Stimulated activated CD4-positive, alpha-beta T cell treated with anti-CD3 and anti-CD28 coated beads, Interleukin-1b, Interleukin-23, amount 100 ng/mL, for 4 hours (primary cell): ENCODE data around the gene FRMD4B.

Source experiments
- DNase-seq, 2 donors: peaks; one replicate each; pipeline ENCODE4 v3.0.0-alpha.2; 2020; ENCODE audit warnings: low read depth in 2 of 2

Gene FRMD4B

DNA sequence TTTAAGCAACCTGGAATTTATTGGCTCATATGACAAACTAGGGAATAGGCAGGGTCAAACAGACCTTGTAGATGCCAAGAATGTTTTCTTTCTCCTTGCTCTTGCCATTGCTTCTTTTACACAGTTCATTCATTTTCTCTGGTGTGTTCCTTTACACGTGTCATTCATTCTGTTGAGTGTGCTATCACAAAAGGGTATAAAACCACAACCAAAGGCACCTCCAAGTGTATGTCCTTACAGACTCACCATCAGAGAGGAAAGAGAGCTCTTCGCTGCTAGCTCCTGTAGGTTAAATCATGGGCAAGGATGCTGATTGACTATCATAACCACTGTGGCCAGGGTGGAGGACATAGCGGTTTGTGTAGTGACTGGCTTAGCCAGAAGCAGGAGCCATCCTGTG is 19.2 kb upstream of the FRMD4B start:
- DNase-seq, result no peak

GRCh38 chr3:69403454-69403853 is 17.6 kb upstream of the FRMD4B start:
- no peak for DNase-seq

- no peak for DNase-seq
Observed at GRCh38 chr3:69400683-69401082, 14.8 kb upstream of the FRMD4B start.

DNA sequence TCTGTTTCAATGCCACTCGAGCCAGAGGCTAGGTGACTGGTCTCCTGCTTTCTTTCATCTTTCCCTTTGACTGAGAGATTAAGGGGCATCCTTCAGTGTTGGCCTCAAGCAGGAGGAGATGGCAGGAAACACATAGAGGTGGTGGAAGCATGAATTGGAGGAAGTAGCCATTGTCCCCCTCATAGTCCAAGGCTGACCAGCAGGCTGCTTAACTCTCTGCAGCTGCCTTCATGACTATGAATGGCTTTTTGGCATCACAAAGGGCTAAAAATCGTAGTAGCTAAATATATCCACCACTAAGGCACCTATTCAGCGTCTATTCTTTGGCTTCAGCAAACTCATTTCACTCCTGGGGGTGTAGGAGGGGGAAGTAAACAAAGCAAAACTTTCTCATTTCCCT is 7.0 kb upstream of the FRMD4B start:
- DNase-seq, result no peak

DNA sequence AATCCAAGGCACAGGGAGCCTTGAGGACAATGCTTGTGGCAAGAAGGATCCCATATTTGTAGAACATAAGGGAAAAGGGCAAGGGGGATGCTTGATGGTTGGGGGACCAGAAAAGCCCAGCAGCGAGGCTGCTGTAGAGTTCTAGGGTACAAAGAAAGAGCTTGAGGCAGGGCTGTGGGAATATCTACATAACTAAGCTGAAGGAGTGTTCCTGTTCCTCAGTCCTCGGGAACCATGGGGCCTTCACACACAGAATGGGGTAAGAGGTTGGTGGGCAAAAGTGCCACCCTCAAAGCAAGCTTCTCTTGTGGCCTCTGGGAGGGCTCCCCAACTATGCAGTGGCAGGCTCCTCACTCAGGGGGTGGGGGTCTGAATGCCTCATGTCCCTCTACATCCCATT is 6.5 kb upstream of the FRMD4B start:
- DNase-seq, result no peak

- DNase-seq, result no peak
Observed at GRCh38 chr3:69391554-69391953, 5.7 kb upstream of the FRMD4B start.

DNA sequence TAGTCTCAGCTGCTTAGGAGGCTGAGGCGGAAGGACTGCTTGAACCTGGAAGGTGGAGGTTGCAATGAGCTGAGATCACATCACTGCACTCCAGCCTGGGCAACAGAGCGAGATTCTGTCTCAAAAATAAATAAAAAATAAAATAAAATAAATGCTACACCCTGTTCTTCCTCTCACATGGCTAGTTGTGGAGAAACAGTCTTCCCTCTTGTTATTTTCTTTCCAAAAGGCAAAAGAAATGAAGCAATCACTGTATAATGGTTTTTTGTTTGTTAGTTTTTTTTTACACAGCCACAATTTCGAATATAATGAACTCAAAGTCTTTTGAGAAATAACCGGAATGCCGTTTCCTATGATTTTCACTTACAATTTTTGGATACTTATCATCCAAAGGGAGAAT is 4.9 kb upstream of the FRMD4B start:
- DNase-seq, result no peak

DNA sequence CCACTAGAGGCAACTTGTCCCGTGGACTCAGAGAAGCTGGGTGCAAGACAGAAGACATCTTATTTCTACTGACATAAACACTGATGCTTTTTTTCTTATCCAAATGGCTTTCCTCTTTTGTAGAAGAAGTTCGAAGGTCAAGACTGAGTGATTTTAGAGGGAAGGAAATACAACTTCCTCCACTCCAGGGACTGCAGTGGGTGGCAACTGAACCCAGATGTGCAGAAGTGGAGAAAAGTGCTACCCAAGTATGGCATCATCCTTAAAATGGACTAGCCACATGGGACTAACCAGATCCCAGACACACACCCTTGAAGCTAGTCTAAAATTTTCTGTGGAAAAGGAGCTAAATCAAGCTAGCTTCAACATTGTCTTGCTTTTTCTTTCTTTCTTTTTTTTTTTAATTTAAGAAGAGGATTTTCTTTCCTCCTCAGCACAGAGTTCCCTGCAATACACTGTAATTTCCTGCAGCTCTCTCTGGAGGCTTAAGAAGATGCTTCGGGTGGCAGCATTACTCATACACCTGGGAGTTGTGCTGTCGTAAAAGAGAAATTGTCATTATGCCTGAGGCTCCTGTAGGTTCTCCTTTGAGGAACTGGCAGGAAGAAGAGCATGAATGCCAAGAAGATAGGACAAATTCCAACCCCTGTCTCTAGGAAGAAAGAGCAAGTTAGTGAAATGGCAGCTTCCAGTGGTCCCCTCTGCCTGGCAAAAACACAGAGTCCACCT is 3.8 kb upstream of the FRMD4B start:
- DNase-seq, result no peak

DNA sequence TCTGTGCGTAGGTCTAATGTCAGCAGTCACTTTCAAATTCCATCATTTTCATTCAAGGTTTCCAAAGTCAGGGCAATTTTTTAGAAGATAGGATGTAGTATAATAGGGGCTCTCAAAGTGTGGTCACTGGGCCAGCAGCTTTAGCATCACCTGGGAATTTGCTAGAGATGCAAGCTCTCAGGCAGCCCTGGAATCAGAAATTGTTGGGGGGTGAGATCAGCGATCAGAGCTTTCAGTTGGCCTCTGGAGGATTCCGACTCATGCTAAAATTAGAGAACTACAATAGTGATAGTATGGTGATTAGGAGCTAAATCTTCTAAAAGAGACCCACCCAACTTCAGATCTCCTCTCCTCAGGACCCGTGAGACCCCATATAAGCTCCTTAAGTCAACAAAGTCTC is 2.4 kb upstream of the FRMD4B start:
- no peak for DNase-seq

DNA sequence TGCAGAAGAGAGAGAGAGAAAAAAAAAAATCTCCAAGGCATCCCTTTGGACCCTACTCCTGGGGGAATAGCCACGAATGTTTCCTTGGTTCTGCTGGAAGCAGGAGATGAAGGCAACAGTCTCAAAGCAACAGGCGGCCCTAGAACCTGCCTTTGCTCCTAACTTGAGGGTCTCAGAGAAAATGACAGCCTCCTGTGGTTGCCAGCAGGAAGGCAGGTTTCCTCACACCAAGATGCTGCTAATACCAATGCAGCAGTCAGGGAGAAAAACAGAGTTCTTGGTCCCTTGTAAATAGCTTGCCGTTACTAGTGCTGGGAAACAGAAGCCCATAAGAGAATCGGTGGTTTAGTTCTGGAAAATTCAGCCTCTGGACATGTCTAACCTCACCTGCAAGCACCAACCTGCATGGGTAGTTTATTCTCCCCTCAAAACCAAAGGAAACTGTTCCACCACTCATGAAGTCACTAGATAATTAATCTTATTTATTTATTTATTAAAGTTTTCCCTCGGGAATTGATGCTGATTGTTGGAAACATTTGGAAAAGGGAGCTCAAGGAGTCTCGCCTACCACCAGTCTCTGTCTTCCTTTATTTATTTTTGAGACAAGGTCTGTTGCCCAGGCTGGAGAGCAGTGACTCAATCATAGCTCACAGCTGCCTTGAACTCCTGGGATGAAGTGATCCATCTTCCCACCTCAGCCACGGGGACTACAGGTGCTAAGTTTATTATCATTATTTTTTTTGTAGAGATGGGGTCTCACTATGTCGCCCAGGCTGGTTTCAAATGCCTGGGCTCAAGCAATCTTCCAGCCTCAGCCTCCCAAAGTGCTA is 883 bp upstream of the FRMD4B start:
- no peak for DNase-seq

DNA sequence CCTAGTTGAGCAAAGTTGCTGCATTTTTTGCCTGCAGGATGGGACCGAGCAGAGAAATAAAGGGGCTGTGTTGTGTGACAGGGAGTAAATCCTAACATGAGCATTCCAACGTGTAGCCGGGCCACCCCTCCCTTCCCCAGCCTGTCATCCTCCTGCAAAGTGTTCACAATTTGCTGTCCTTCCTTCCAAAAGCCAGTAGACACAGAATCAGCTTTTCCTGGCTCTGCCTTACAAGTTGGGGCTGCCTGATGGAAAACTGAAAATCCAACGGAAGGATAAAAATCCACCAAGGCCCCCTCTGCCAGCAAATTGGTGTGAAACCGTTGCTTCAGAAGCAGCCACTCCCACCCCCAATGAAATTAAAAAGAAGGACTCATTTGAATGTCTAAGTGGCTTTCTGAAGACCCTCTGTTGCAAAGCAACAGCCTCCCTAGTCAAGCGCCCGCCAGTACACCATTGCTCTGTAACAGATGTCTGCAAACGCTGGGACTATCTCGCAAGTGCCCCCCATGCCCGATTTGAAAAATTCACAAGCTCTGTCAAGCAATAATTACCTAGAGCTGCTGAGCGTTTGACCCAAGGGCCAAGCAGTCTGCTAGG is 665 bp downstream of the FRMD4B start:
- no peak for DNase-seq

DNA sequence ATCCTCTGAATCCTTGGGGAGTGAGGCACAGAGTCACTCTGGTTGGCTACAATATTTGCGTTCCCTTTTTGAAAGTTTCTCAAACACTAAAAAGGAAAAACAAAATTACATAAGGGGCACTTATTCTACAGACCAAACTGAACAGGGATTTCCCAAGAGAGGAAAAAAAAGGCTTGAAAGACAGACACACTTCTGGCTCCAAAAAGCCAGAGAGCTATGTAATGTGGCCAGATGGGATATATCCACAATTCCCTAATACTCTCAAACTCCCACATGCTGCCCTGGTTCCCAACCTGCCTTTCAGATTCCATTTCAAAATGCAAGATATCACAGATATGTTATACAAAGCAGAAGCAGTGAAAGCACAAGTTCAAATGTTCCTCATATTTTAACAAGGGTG is 1.6 kb downstream of the FRMD4B start:
- no peak for DNase-seq

- DNase-seq, result no peak
Observed at GRCh38 chr3:69379661-69380060, 6.2 kb downstream of the FRMD4B start.

- no peak for DNase-seq
Observed at GRCh38 chr3:69378112-69378802, 7.6 kb downstream of the FRMD4B start.

DNA sequence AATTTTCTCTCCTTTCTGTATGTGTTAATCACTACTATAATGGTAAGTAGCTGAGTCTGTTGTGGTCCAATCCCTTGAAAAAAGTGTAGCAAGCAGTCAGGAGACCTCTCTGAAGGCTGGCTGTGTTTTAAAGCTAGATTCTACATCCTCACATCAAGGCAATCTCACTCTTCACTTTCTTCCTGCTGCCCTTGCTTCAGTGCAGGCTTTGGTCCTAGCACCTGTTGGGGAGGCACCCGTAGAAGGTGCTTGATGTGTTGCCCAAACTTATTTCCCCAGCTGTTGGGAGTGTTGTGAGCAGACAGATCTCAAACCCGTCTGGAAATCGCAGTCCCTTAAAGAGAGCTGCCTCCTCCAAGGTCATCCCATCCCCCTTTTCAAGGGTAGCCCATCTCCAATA is 8.6 kb downstream of the FRMD4B start:
- no peak for DNase-seq

- DNase-seq, result no peak
Observed at GRCh38 chr3:69376731-69377130, 9.2 kb downstream of the FRMD4B start.

DNA sequence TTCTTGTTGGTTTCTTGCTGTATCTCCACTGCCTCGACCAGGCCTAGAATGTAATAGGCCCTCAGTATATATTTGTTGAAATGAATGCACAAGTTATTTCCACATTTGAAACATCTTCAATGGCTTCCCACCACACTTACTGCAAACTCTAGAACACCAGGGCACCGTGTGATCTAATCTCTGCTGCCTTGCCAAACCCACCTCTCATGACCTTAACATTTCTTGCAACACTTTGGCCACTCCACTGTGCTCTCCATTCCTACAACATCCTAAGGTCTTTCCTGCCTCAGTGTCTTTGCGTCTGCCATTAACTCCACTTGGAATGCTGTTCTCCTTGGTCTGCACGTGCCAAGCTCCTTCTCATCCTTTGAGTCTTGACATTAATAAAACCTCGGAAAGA is 14.1 kb downstream of the FRMD4B start:
- DNase-seq, result no peak

DNA sequence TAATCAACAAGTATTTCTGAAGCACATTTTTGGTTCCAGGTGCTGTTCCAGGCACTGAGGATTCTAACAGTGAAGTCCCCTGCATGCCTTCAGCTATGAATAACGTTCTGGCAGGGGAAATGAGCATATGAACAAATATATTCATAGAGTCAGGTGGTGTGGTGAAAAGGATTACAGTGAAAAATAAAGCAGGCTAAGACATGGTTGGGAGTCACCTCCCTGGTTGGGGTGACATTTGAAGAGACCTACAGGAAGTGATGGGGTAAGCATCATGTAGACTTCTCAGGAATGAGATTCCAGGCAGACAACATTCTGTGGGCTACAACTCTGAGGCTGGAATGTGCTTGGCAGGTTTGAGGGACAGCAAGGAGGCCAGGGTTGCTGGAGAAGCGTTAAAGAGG is 15.0 kb downstream of the FRMD4B start:
- no peak for DNase-seq

DNA sequence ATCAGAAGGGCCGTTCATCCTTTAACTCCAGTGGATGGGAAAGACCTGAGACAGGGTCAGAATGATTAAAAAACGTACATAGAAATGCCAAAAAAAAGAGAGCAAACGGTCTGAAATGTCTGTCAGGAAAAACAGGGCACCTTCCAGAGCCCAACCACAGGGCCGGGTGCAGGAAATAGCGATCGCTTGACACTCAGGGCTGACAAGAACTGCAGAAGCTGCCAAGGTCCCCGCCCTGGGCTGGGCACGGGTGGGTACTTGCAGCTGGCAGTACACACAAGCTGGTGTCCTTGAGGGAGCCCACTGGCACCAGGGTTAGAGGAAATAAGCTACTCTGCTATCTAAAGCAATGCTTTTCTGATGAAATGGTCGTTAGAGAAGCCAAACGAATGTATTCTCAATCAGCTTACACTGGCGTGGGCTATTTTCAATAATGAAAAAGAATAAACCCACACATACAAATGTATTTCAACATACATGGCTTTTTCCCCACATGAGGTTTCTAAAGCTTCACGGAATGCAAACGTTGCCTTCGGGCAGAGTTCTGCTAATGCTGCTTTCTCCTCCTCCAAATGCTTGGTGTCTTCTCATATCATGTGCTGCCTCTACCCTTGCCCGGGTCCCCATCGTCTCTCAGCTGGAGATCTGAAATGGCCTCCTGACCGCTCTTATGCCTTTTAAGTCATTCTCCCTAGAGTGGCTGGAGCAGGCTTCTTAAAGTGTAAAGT is 15.6 kb downstream of the FRMD4B start:
- no peak for DNase-seq

GRCh38 chr3:69368129-69368741 is 17.7 kb downstream of the FRMD4B start:
- no peak for DNase-seq

- DNase-seq, result no peak
Observed at GRCh38 chr3:69367586-69367985, 18.3 kb downstream of the FRMD4B start.
